ENCODE measurements around the gene PLEKHM2.

GRCh38 chr1:15720861-15721260 is 36.7 kb downstream of the PLEKHM2 start:
- TF ChIP-seq, protein P1, sequence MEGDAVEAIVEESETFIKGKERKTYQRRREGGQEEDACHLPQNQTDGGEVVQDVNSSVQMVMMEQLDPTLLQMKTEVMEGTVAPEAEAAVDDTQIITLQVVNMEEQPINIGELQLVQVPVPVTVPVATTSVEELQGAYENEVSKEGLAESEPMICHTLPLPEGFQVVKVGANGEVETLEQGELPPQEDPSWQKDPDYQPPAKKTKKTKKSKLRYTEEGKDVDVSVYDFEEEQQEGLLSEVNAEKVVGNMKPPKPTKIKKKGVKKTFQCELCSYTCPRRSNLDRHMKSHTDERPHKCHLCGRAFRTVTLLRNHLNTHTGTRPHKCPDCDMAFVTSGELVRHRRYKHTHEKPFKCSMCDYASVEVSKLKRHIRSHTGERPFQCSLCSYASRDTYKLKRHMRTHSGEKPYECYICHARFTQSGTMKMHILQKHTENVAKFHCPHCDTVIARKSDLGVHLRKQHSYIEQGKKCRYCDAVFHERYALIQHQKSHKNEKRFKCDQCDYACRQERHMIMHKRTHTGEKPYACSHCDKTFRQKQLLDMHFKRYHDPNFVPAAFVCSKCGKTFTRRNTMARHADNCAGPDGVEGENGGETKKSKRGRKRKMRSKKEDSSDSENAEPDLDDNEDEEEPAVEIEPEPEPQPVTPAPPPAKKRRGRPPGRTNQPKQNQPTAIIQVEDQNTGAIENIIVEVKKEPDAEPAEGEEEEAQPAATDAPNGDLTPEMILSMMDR (IDR thresholded peaks at IDR 0.05; ENCODE audit: low read length) = no peak
- TF ChIP-seq EZH2 (IDR thresholded peaks at IDR 0.05; ENCODE audit: borderline replicate concordance, low read length) = no peak

Data from OCI-LY1 (cell line).